GM23338 (cell line): ENCODE results near the gene CTDP1.

Experiments
- CTCF ChIP-seq, 2 experiments: fragments of 200-600 bp in 1 of 2; sonication (generic) in 1 of 2; conservative IDR thresholded peaks; 2 replicates each; pipeline versions ENCODE4 v1.5.1 to v1.6.1; 2016 to 2017; ENCODE audit warnings: antibody characterized with exemption in 2 of 2, low read depth in 2 of 2, mild to moderate bottlenecking in 2 of 2, moderate library complexity in 1 of 2
- EZH2 ChIP-seq: fragments of 200-600 bp; sonication (generic); IDR thresholded peaks from one replicate; pipeline ENCODE4 v1.8.0; 2017; ENCODE audit warnings: antibody characterized with exemption, mild to moderate bottlenecking, low read depth; ENCODE audit not compliant: unreplicated experiment
- EZH2phosphoT487 ChIP-seq: fragments of 200-600 bp; sonication (generic); IDR thresholded peaks from one replicate; pipeline ENCODE4 v1.8.1; 2018; ENCODE audit warnings: antibody characterized with exemption; ENCODE audit not compliant: unreplicated experiment
- STAT1 ChIP-seq: IDR thresholded peaks from one replicate; pipeline ENCODE4 v1.6.1; 2016; ENCODE audit warnings: antibody characterized with exemption; ENCODE audit not compliant: unreplicated experiment
- ZNF331 ChIP-seq: fragments of 250-450 bp; sonication (Bioruptor Pico); IDR thresholded peaks from 2 replicates; pipeline ENCODE4 v1.5.0; 2020; ENCODE audit warnings: low read depth, mild to moderate bottlenecking, moderate library complexity

DNA sequence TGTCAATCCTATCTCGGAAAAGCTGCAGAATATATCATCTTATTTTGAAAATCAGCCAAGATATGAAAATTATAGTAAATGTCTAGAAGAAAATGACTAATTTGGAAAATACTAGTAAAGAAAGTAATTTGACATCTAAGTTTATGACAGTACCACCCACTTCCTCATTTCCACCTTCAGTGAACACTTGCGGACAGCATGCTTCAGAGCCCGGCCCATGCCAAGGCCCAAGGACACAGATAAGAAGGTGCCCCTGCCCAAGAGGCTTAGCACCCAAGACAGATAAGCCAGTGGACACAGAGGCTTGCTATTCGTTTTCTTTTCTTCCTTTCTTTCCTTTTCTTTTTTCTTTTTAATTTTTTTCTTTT lies 113.4 kb downstream of the CTDP1 start:
- TF ChIP-seq CTCF (conservative IDR thresholded peaks at IDR 0.05; ENCODE audit: low read depth in 2 of 2) (no peak), STAT1 (no peak), EZH2 (no peak), EZH2phosphoT487 (no peak), ZNF331 (CRISPR knock-in tag) (no peak)
